Measurements from ENCODE around the gene CASP14. TPM values are rescaled to one million over a fixed set of nuclear protein-coding genes. Genes with fewer than 3 reads are reported as not detected.
A peak's percentile ranks its signal among the peaks of the same experiment; 100 is the strongest.
"Not testable (repeated sequence)": the region's sequence is repeated elsewhere in the genome, so short reads cannot be mapped to it uniquely, and the experiment has no call there.

The CASP14 gene
- polyA plus RNA-seq (ENCODE audit: insufficient read length in 10 of 10), result 1 to 10 TPM in 1 of 10 donors, under 1 TPM in 1, not detected in 8; 0.29 to 4.5 TPM
- long read RNA-seq, donor 1, result 0 reads
- long read RNA-seq, donor 2, result 0 reads
- long read RNA-seq, donor 3, result 0 reads
- long read RNA-seq, donor 4, result 0 reads
- long read RNA-seq, donor 5, result 0 reads
- long read RNA-seq, donor 6, result 0 reads
- long read RNA-seq, donor 7, result 0 reads
- long read RNA-seq, donor 8, result 0 reads
- long read RNA-seq, donor 9, result 0 reads

- no peak for DNase-seq
These were observed at the start of gene CASP14 for GRCh38 chr19:15048885-15049541. Gene CASP14, plus strand, starts transcription at chr19:15049480. Its CDS starts 2,772 bp downstream, at chr19:15052252.

DNA sequence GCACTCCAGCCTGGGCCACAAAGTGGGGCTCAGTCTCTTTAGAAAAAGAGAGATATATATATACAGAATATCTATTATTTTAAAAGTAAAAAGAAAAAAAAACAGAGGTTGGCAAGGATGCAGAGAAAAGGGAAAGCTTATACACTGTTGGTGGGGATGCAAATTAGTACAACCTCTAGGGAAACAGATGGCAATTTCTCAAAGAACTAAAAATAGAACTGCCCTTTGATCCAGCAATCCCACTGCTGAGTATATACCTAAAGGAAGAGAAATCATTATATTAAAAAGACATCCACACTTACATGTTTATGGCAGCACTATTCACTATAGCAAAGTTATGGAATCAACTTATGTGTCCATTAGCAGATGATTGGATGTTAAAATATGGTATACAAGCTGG, 41.0 kb upstream of the CASP14 start:
- DNase-seq, result no peak

DNA sequence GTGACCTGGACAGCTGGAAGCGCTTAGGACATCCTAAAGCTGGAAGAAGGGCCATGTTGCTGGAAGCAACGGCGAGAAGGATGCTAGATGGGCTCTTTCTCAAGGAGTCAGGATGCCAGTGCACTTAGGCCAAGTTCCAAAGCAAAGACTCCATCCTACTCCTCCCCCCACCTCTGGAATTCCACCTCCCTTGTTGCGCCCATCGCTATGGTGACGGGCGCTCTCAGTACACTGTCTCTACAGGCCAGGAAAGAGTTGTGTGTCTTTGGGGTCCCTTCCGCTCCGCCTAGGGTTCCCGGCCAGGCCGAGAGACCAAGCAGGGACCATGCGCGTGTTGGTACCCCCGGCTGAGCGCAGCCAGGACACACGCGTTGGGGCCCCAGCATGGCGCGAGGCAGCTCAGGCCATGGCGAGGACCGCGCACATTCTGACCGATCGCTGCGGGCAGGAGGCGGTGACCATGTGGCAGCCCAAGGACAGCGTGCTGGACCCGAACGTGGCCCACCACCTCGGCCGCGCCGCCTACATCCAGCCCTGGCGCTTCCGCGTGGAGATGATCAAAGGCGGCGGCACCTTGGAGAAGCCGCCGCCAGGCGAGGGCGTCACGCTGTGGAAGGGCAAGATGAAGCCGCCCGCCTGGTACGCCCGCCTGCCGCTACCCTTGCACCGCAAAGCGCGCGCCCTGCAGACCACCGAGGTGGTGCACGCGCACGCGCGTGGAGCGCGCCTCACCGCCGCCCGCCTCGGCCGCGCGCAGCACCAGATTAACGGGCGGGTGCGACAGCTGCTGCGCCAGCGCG, 38.6 kb upstream of the CASP14 start:
- no peak for DNase-seq

GRCh38 chr19:15014579-15014978, 34.7 kb upstream of the CASP14 start:
- DNase-seq, result peak in 1 of 3 donors; percentile 10

GRCh38 chr19:15015946-15016542, 33.2 kb upstream of the CASP14 start:
- DNase-seq, result peak; percentile 7 to 53 (median 38)

- not testable (repeated sequence) for DNase-seq
These were observed 30.4 kb upstream of the CASP14 start for GRCh38 chr19:15018836-15019235.

- DNase-seq, result no peak
These were observed 27.8 kb upstream of the CASP14 start for GRCh38 chr19:15021286-15022007.

- no peak for DNase-seq
These were observed 26.5 kb upstream of the CASP14 start for GRCh38 chr19:15022752-15023151.

- DNase-seq, result no peak
These were observed 24.1 kb upstream of the CASP14 start for GRCh38 chr19:15025217-15025616.

DNA sequence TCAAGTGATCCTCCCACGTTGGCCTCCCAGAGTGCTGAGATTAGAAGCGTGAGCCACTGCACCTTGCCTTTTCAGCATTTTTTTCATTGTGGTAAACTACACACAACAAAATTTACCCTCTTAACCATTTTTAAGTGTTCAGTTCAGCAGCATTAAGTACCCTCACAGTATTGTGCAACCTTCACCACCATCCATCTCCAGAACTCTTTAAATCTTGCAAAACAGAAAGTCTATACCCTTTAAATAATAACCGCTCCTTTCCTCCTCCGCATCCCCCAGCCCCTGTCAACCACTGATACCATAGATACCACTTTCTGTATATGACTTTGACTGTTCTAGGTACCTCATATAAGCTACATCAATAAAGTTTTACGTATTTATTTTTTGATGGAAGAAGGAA, 20.8 kb upstream of the CASP14 start:
- no peak for DNase-seq

DNA sequence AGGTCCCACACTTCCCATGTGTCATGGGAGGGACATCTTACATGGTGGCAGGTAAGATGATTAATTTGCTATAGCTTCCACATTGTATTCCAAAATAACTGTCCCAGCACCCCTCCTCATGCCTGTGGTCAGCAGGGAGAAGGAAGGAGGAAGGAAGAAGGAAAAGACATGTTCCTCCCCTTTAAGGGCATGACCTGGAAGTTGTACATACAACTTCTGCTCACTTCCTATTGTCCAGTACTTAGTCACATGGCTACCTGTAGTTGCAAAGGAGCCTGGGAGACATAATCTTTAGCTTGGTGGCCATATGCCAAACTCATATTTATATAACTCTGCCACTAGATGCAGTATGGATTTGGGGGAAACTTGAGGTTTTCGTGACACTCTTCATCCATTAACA, 17.6 kb upstream of the CASP14 start:
- no peak for DNase-seq

GRCh38 chr19:15035795-15036311, 13.4 kb upstream of the CASP14 start:
- DNase-seq, result no peak

- DNase-seq, result peak; percentile 64 to 93 (median 77)
These were observed 11.7 kb upstream of the CASP14 start for GRCh38 chr19:15037586-15037985.

GRCh38 chr19:15038294-15038693, 11.0 kb upstream of the CASP14 start:
- DNase-seq, result peak; percentile 75 to 95 (median 88)

GRCh38 chr19:15042003-15042402, 7.3 kb upstream of the CASP14 start:
- DNase-seq, result no peak

GRCh38 chr19:15042826-15043225, 6.5 kb upstream of the CASP14 start:
- DNase-seq, result no peak

DNA sequence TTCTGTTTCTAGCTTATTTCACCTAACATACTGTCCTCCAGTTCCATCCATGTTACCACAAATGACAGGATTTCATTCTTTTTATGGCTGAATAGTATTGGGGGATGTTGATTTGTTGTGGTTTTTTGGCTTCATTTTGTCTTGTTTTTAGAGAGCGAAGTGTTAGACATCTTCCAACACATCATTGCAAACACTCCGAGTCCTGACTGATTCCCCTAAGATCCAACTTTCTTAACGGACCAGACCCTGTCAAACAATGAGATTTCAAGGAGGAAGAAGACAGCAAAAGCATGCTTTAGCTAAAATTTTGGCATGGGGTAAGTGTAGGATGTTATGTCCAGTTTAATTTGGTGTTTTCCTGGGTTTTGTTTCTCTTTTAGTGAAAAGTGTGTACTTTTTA, 3.8 kb upstream of the CASP14 start:
- peak in 2 of 3 donors; percentile 12 to 72 for DNase-seq

- no peak for DNase-seq
These were observed 1.6 kb upstream of the CASP14 start for GRCh38 chr19:15047680-15048079.

DNA sequence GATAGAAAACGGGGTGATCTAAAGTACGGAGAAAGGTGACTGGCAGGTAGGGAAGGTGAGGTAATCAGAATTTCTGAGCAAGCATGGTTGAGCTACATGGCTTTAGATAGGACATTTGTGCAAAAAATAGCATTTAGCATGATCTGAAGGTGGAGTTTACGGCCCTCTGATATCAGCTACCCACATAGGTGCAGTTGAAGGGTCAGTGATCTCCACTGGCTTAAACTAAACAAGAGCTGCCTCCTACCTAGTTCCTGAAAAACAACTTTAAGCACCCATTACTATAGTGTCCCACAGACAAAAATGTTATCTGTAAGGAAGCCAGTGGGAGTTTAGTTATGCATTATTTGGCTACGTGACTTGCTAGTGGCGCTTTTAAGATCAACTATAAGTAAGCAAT, 1.2 kb upstream of the CASP14 start:
- no peak for DNase-seq

DNA sequence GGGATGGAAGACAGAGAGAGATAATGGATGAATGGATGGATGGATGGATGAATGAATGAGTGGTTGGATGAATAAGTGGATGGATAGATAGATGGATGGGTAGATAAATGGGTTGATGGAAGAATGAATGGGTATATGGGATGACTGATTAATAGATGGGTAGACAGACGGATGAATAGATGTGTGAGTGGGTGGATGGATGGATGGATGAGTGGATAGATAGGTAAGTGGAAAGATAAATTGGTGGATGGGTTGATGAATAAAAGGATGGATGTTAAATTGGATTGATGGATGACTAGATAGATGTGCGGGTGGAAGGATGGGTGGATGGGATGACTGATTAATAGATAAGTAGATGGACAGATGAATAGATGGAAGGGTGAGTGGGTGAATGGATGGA, 1.4 kb downstream of the CASP14 start:
- no peak for DNase-seq

- no peak for DNase-seq
These were observed 12.8 kb downstream of the CASP14 start for GRCh38 chr19:15062036-15062435.

All from muscle of back (tissue), 13 donors.